ENCODE data around the gene ARNT2. TPM values are rescaled to one million over a fixed set of nuclear protein-coding genes. Genes with fewer than 3 reads are reported as not detected.

ARNT2 gene
- total and polyA plus RNA-seq, 12 donors, result 0.71 to 6.7 (median 4.0) TPM

GRCh38 chr15:80497221-80497620, 93.0 kb downstream of the ARNT2 start:
- no peak overlapping the region for H3K27ac ChIP-seq
- DNase-seq (no peak), ATAC-seq (no peak)
- H3K9me3 ChIP-seq, result no peaks in the 10 kb centered on the region
- H3K27me3 ChIP-seq, result no peaks in the 10 kb centered on the region
- peaks cover 0 to 10% (median 1%) of the 10 kb centered on the region in 9 donors for H3K4me1 ChIP-seq
- no peaks in the 10 kb centered on the region for H3K36me3 ChIP-seq
- intact Hi-C loops (cut with DNase I), result no loop called here
- no peak overlapping the region for H3K4me3 ChIP-seq
- WGBS, 2 donors, result 78 to 86% methylated on average over 1 of the region's 1 CpG
- TF ChIP-seq CTCF (IDR thresholded peaks at IDR 0.05), result no peak

GRCh38 chr15:80498652-80499051, 94.5 kb downstream of the ARNT2 start:
- Histone ChIP-seq H3K27ac (no peak overlapping the region), H3K4me1 (peaks cover 0 to 19% (median 15%) of the 10 kb centered on the region in 9 donors), H3K4me3 (no peak overlapping the region), H3K36me3 (no peaks in the 10 kb centered on the region), H3K9me3 (no peaks in the 10 kb centered on the region), H3K27me3 (no peaks in the 10 kb centered on the region)
- DNase-seq, result no peak
- 80 to 83% methylated on average over 4 of the region's 4 CpGs for WGBS, 2 donors
- intact Hi-C loops (cut with DNase I), result no loop called here
- TF ChIP-seq CTCF (IDR thresholded peaks at IDR 0.05), result no peak
- ATAC-seq, result no peak

GRCh38 chr15:80500021-80500420, 95.8 kb downstream of the ARNT2 start:
- H3K9me3 ChIP-seq, result peaks cover 0 to 6% (median 0%) of the 10 kb centered on the region in 11 donors
- H3K4me3 ChIP-seq, result no peak overlapping the region
- TF ChIP-seq CTCF (IDR thresholded peaks at IDR 0.05), result no peak
- WGBS, 2 donors, result 51 to 72% methylated on average over 1 of the region's 1 CpG
- intact Hi-C loops (cut with DNase I), result no loop called here
- H3K4me1 ChIP-seq, result peaks cover 0 to 19% (median 15%) of the 10 kb centered on the region in 9 donors
- DNase-seq (no peak), ATAC-seq (peak in 1 of 8 donors; percentile 49)
- H3K36me3 ChIP-seq, result no peaks in the 10 kb centered on the region
- H3K27ac ChIP-seq, result peak overlapping the region in 1 of 10 donors; percentile 26
- H3K27me3 ChIP-seq, result no peaks in the 10 kb centered on the region

- Histone ChIP-seq H3K4me1 (peaks cover 0 to 18% (median 11%) of the 10 kb centered on the region in 9 donors), H3K36me3 (no peaks in the 10 kb centered on the region), H3K4me3 (no peak overlapping the region), H3K27ac (no peak overlapping the region), H3K9me3 (peaks cover 0 to 10% (median 0%) of the 10 kb centered on the region in 11 donors), H3K27me3 (no peaks in the 10 kb centered on the region)
- ATAC-seq (no peak), DNase-seq (no peak)
- intact Hi-C loops (cut with DNase I), result no loop called here
- no peak for TF ChIP-seq CTCF (IDR thresholded peaks at IDR 0.05)
- 88 to 92% methylated on average over 8 of the region's 8 CpGs for WGBS, 2 donors
These were observed 97.3 kb downstream of the ARNT2 start for GRCh38 chr15:80501476-80501875.
